ENCODE results near the gene SLC35A3. TPM values are rescaled to one million over a fixed set of nuclear protein-coding genes. Genes with fewer than 3 reads are reported as not detected.

The SLC35A3 gene
- total RNA-seq, 4 donors from 2014 or later: 38.3 to 81.2 (median 57.0) TPM

GRCh38 chr1:99992760-99993467 lies 23.1 kb downstream of the SLC35A3 start:
- H3K27ac ChIP-seq: peak overlapping the region; percentile 48 to 85 (median 71)
- 23 to 59% methylated on average over 3 of the region's 3 CpGs for WGBS, 2 donors
- no peaks in the 10 kb centered on the region for H3K9me3 ChIP-seq
- DNase-seq: peak; percentile 42 to 49
- no peaks in the 10 kb centered on the region for H3K27me3 ChIP-seq
- H3K36me3 ChIP-seq: no peaks in the 10 kb centered on the region
- no peak overlapping the region for H3K4me3 ChIP-seq (replicated peaks in 1 of 3)
- no peak for TF ChIP-seq POLR2A (IDR thresholded peaks at IDR 0.05)
- TF ChIP-seq, protein P1, sequence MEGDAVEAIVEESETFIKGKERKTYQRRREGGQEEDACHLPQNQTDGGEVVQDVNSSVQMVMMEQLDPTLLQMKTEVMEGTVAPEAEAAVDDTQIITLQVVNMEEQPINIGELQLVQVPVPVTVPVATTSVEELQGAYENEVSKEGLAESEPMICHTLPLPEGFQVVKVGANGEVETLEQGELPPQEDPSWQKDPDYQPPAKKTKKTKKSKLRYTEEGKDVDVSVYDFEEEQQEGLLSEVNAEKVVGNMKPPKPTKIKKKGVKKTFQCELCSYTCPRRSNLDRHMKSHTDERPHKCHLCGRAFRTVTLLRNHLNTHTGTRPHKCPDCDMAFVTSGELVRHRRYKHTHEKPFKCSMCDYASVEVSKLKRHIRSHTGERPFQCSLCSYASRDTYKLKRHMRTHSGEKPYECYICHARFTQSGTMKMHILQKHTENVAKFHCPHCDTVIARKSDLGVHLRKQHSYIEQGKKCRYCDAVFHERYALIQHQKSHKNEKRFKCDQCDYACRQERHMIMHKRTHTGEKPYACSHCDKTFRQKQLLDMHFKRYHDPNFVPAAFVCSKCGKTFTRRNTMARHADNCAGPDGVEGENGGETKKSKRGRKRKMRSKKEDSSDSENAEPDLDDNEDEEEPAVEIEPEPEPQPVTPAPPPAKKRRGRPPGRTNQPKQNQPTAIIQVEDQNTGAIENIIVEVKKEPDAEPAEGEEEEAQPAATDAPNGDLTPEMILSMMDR (IDR thresholded peaks at IDR 0.05): no peak
- no peaks in the 10 kb centered on the region for H3K4me1 ChIP-seq
- intact Hi-C loops (cut with DNase I): no loop called here

DNA sequence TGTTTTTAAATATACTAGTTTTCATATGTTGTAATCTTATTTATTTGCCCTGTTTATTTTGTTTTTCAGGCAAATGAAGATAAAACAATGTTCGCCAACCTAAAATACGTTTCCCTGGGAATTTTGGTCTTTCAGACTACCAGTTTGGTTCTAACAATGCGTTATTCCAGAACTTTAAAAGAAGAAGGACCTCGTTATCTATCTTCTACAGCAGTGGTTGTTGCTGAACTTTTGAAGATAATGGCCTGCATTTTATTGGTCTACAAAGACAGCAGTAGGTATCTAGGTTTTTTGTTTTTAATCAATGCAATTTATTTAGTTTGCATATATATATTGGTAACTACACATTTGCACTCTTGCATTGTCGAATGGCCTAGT lies 23.7 kb downstream of the SLC35A3 start:
- H3K4me3 ChIP-seq (replicated peaks in 1 of 3): no peak overlapping the region
- H3K9me3 ChIP-seq: no peaks in the 10 kb centered on the region
- whole genome bisulfite sequencing, 2 donors: 96 to 97% methylated on average over 5 of the region's 5 CpGs
- DNase-seq: no peak
- intact Hi-C loops (cut with DNase I): no loop called here
- TF ChIP-seq POLR2A (IDR thresholded peaks at IDR 0.05): no peak
- TF ChIP-seq, protein P1 (IDR thresholded peaks at IDR 0.05): no peak
- peak overlapping the region; percentile 48 to 85 (median 71) for H3K27ac ChIP-seq
- H3K4me1 ChIP-seq: no peaks in the 10 kb centered on the region
- H3K27me3 ChIP-seq: no peaks in the 10 kb centered on the region
- no peaks in the 10 kb centered on the region for H3K36me3 ChIP-seq

- H3K4me1 ChIP-seq: no peaks in the 10 kb centered on the region
- no peaks in the 10 kb centered on the region for H3K9me3 ChIP-seq
- intact Hi-C loops (cut with DNase I): no loop called here
- 77 to 80% methylated on average over 3 of the region's 3 CpGs for WGBS, 2 donors
- H3K27me3 ChIP-seq: no peaks in the 10 kb centered on the region
- TF ChIP-seq POLR2A (IDR thresholded peaks at IDR 0.05): no peak
- TF ChIP-seq, protein P1 (IDR thresholded peaks at IDR 0.05): no peak
- DNase-seq: no peak
- no peak overlapping the region for H3K4me3 ChIP-seq (replicated peaks in 1 of 3)
- no peaks in the 10 kb centered on the region for H3K36me3 ChIP-seq
- H3K27ac ChIP-seq: no peak overlapping the region
These were observed 24.7 kb downstream of the SLC35A3 start for GRCh38 chr1:99994496-99994895.

DNA sequence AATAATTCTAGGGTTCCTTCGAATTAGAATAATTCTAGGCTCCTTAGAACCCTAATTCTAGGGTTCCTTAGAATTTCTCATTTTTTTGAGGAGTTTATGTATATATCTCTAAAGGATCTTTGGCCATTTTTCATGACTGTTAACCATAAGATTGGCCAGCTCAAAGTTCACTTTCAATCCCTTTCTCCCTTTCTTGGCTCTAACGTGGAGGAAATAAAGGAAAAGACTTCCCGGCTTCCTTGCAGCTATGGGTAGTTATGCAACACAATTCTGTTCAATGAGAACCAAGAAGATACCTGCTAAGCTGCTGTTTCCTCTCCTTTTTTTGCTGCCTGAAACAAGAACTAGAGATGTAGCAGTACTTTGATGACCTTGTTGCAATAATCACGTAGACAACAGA lies 27.2 kb downstream of the SLC35A3 start:
- intact Hi-C loops (cut with DNase I): no loop called here

GRCh38 chr1:100001462-100001861 lies 31.7 kb downstream of the SLC35A3 start:
- no peak for TF ChIP-seq POLR2A (IDR thresholded peaks at IDR 0.05)
- TF ChIP-seq, protein P1 (IDR thresholded peaks at IDR 0.05): no peak
- WGBS, 2 donors: 98 to 99% methylated on average over 2 of the region's 2 CpGs

More for the DNA sequence above, 27.2 kb downstream of the SLC35A3 start:
- Histone ChIP-seq H3K4me3 (replicated peaks in 1 of 3) (no peak overlapping the region), H3K9me3 (no peaks in the 10 kb centered on the region), H3K27ac (no peak overlapping the region), H3K27me3 (no peaks in the 10 kb centered on the region), H3K4me1 (no peaks in the 10 kb centered on the region), H3K36me3 (no peaks in the 10 kb centered on the region)
- WGBS, 2 donors: 90 to 94% methylated on average over 4 of the region's 4 CpGs
- DNase-seq: no peak
- no peak for TF ChIP-seq POLR2A (IDR thresholded peaks at IDR 0.05)
- TF ChIP-seq, protein P1 (IDR thresholded peaks at IDR 0.05): no peak

More at GRCh38 chr1:100001462-100001861, 31.7 kb downstream of the SLC35A3 start:
- Histone ChIP-seq H3K4me1 (no peaks in the 10 kb centered on the region), H3K36me3 (no peaks in the 10 kb centered on the region), H3K4me3 (replicated peaks in 1 of 3) (no peak overlapping the region), H3K9me3 (no peaks in the 10 kb centered on the region), H3K27ac (no peak overlapping the region), H3K27me3 (no peaks in the 10 kb centered on the region)
- intact Hi-C loops (cut with DNase I): no loop called here
- no peak for DNase-seq

Data from thyroid gland (tissue), 4 donors.